ENCODE measurements around the gene ARID1B. TPM values are rescaled to one million over a fixed set of nuclear protein-coding genes. Genes with fewer than 3 reads are reported as not detected.

The ARID1B gene
- total and polyA plus RNA-seq, 5 donors, result 18.3 to 59.6 (median 53.8) TPM

- intact Hi-C loops (cut with DNase I), result no loop called here
- H3K27ac ChIP-seq (ENCODE audit: low read length), result no peak overlapping the region
- H3K4me1 ChIP-seq (ENCODE audit: control insufficient read depth, insufficient read depth, low read length), result peaks cover 1% of the 10 kb centered on the region
- DNase-seq, result no peak
- H3K27me3 ChIP-seq (ENCODE audit: control insufficient read depth, insufficient read depth), result no peaks in the 10 kb centered on the region
- WGBS, result 98% methylated on average over 5 of the region's 5 CpGs
- no peak overlapping the region for H3K4me3 ChIP-seq (ENCODE audit: low read length)
- no peak for ATAC-seq
- H3K9me3 ChIP-seq (ENCODE audit: control insufficient read depth, low read length), result no peaks in the 10 kb centered on the region
Observed at GRCh38 chr6:157193443-157193996, 416.3 kb downstream of the ARID1B start.

- 95% methylated on average over 2 of the region's 2 CpGs for WGBS
- intact Hi-C loops (cut with DNase I), result no loop called here
- no peak for DNase-seq
Observed at GRCh38 chr6:157194110-157194509, 416.9 kb downstream of the ARID1B start.

GRCh38 chr6:157194643-157195042 lies 417.5 kb downstream of the ARID1B start:
- peaks cover 2% of the 10 kb centered on the region for H3K4me1 ChIP-seq (ENCODE audit: control insufficient read depth, insufficient read depth, low read length)
- 88% methylated on average over 3 of the region's 3 CpGs for WGBS
- DNase-seq (no peak), ATAC-seq (no peak)
- intact Hi-C loops (cut with DNase I), result no loop called here
- no peaks in the 10 kb centered on the region for H3K9me3 ChIP-seq (ENCODE audit: control insufficient read depth, low read length)
- no peak overlapping the region for H3K4me3 ChIP-seq (ENCODE audit: low read length)
- no peaks in the 10 kb centered on the region for H3K27me3 ChIP-seq (ENCODE audit: control insufficient read depth, insufficient read depth)
- H3K27ac ChIP-seq (ENCODE audit: low read length), result no peak overlapping the region

More at GRCh38 chr6:157194110-157194509, 416.9 kb downstream of the ARID1B start:
- H3K27ac ChIP-seq (ENCODE audit: low read length), result no peak overlapping the region
- H3K4me3 ChIP-seq (ENCODE audit: low read length), result no peak overlapping the region
- no peaks in the 10 kb centered on the region for H3K9me3 ChIP-seq (ENCODE audit: control insufficient read depth, low read length)
- no peak for ATAC-seq
- H3K4me1 ChIP-seq (ENCODE audit: control insufficient read depth, insufficient read depth, low read length), result peaks cover 2% of the 10 kb centered on the region
- H3K27me3 ChIP-seq (ENCODE audit: control insufficient read depth, insufficient read depth), result no peaks in the 10 kb centered on the region

- ATAC-seq, result no peak
- 93% methylated on average over 6 of the region's 6 CpGs for WGBS
- intact Hi-C loops (cut with DNase I), result no loop called here
- DNase-seq, result no peak
- Histone ChIP-seq H3K4me1 (ENCODE audit: control insufficient read depth, insufficient read depth, low read length) (peaks cover 2% of the 10 kb centered on the region), H3K4me3 (ENCODE audit: low read length) (no peak overlapping the region), H3K27me3 (ENCODE audit: control insufficient read depth, insufficient read depth) (no peaks in the 10 kb centered on the region), H3K9me3 (ENCODE audit: control insufficient read depth, low read length) (no peaks in the 10 kb centered on the region), H3K27ac (ENCODE audit: low read length) (no peak overlapping the region)
Observed at GRCh38 chr6:157196391-157196790, 419.2 kb downstream of the ARID1B start.

GRCh38 chr6:157198425-157199279 lies 421.5 kb downstream of the ARID1B start:
- Histone ChIP-seq H3K4me3 (ENCODE audit: low read length) (no peak overlapping the region), H3K9me3 (ENCODE audit: control insufficient read depth, low read length) (no peaks in the 10 kb centered on the region), H3K27me3 (ENCODE audit: control insufficient read depth, insufficient read depth) (no peaks in the 10 kb centered on the region), H3K27ac (ENCODE audit: low read length) (peak overlapping the region; percentile 14), H3K4me1 (ENCODE audit: control insufficient read depth, insufficient read depth, low read length) (peaks cover 2% of the 10 kb centered on the region)
- DNase-seq (peak in 2 of 3 donors; percentile 66 to 78), ATAC-seq (peak; percentile 82 to 86)
- intact Hi-C loops (cut with DNase I), result no loop called here
- 47% methylated on average over 15 of the region's 15 CpGs for WGBS

GRCh38 chr6:157200117-157200516 lies 422.9 kb downstream of the ARID1B start:
- no peak overlapping the region for H3K4me3 ChIP-seq (ENCODE audit: low read length)
- intact Hi-C loops (cut with DNase I), result no loop called here
- DNase-seq (no peak), ATAC-seq (no peak)
- no peaks in the 10 kb centered on the region for H3K27me3 ChIP-seq (ENCODE audit: control insufficient read depth, insufficient read depth)
- peaks cover 2% of the 10 kb centered on the region for H3K4me1 ChIP-seq (ENCODE audit: control insufficient read depth, insufficient read depth, low read length)
- 82% methylated on average over 10 of the region's 10 CpGs for WGBS
- no peak overlapping the region for H3K27ac ChIP-seq (ENCODE audit: low read length)
- H3K9me3 ChIP-seq (ENCODE audit: control insufficient read depth, low read length), result no peaks in the 10 kb centered on the region

GRCh38 chr6:157200611-157201010 lies 423.4 kb downstream of the ARID1B start:
- Histone ChIP-seq H3K9me3 (ENCODE audit: control insufficient read depth, low read length) (no peaks in the 10 kb centered on the region), H3K27me3 (ENCODE audit: control insufficient read depth, insufficient read depth) (no peaks in the 10 kb centered on the region), H3K4me3 (ENCODE audit: low read length) (no peak overlapping the region), H3K27ac (ENCODE audit: low read length) (no peak overlapping the region), H3K4me1 (ENCODE audit: control insufficient read depth, insufficient read depth, low read length) (peaks cover 2% of the 10 kb centered on the region)
- intact Hi-C loops (cut with DNase I), result no loop called here
- peak in 1 of 2 donors; percentile 13 for ATAC-seq
- no peak for DNase-seq
- WGBS, result 94% methylated on average over 17 of the region's 17 CpGs

- peaks cover 2% of the 10 kb centered on the region for H3K4me1 ChIP-seq (ENCODE audit: control insufficient read depth, insufficient read depth, low read length)
- H3K27me3 ChIP-seq (ENCODE audit: control insufficient read depth, insufficient read depth), result no peaks in the 10 kb centered on the region
- H3K9me3 ChIP-seq (ENCODE audit: control insufficient read depth, low read length), result no peaks in the 10 kb centered on the region
- intact Hi-C loops (cut with DNase I), result no loop called here
- ATAC-seq, result no peak
- 93% methylated on average over 17 of the region's 17 CpGs for WGBS
- H3K4me3 ChIP-seq (ENCODE audit: low read length), result no peak overlapping the region
- DNase-seq, result no peak
- H3K27ac ChIP-seq (ENCODE audit: low read length), result no peak overlapping the region
Observed at GRCh38 chr6:157201083-157201482, 423.9 kb downstream of the ARID1B start.

GRCh38 chr6:157203312-157203744 lies 426.1 kb downstream of the ARID1B start:
- H3K4me3 ChIP-seq (ENCODE audit: low read length), result no peak overlapping the region
- DNase-seq, result no peak
- H3K27ac ChIP-seq (ENCODE audit: low read length), result no peak overlapping the region
- H3K4me1 ChIP-seq (ENCODE audit: control insufficient read depth, insufficient read depth, low read length), result peaks cover 2% of the 10 kb centered on the region
- ATAC-seq, result no peak
- no peaks in the 10 kb centered on the region for H3K9me3 ChIP-seq (ENCODE audit: control insufficient read depth, low read length)
- WGBS, result 84% methylated on average over 11 of the region's 11 CpGs
- intact Hi-C loops (cut with DNase I), result no loop called here
- no peaks in the 10 kb centered on the region for H3K27me3 ChIP-seq (ENCODE audit: control insufficient read depth, insufficient read depth)

- no peaks in the 10 kb centered on the region for H3K9me3 ChIP-seq (ENCODE audit: control insufficient read depth, low read length)
- ATAC-seq, result no peak
- no peak overlapping the region for H3K27ac ChIP-seq (ENCODE audit: low read length)
- H3K4me1 ChIP-seq (ENCODE audit: control insufficient read depth, insufficient read depth, low read length), result no peaks in the 10 kb centered on the region
- no peaks in the 10 kb centered on the region for H3K27me3 ChIP-seq (ENCODE audit: control insufficient read depth, insufficient read depth)
- intact Hi-C loops (cut with DNase I), result no loop called here
- DNase-seq, result no peak
- 96% methylated on average over 6 of the region's 6 CpGs for WGBS
- H3K4me3 ChIP-seq (ENCODE audit: low read length), result no peak overlapping the region
Observed at GRCh38 chr6:157203764-157204163, 426.6 kb downstream of the ARID1B start.

- intact Hi-C loops (cut with DNase I), result no loop called here
- no peaks in the 10 kb centered on the region for H3K27me3 ChIP-seq (ENCODE audit: control insufficient read depth, insufficient read depth)
- no peaks in the 10 kb centered on the region for H3K4me1 ChIP-seq (ENCODE audit: control insufficient read depth, insufficient read depth, low read length)
- H3K9me3 ChIP-seq (ENCODE audit: control insufficient read depth, low read length), result no peaks in the 10 kb centered on the region
- DNase-seq (no peak), ATAC-seq (no peak)
- 79% methylated on average over 11 of the region's 11 CpGs for WGBS
- H3K27ac ChIP-seq (ENCODE audit: low read length), result no peak overlapping the region
- no peak overlapping the region for H3K4me3 ChIP-seq (ENCODE audit: low read length)
Observed at GRCh38 chr6:157205473-157206358, 428.5 kb downstream of the ARID1B start.

Measured in right cardiac atrium (tissue), 5 donors.